H1 (cell line): Measurements from ENCODE around the gene RAB10. TPM values are rescaled to one million over a fixed set of nuclear protein-coding genes. Genes with fewer than 3 reads are reported as not detected.

Experiments used
- CBX5 ChIP-seq: fragments of 300-800, 300-1000 bp; sonication (generic); IDR thresholded peaks from 2 replicates; pipeline ENCODE4 v1.7.1; 2016; ENCODE audit warnings: antibody characterized with exemption, low read length, low read depth
- USF2 ChIP-seq: IDR thresholded peaks from 2 replicates; pipeline ENCODE4 v1.6.1; 2011; ENCODE audit warnings: low read length, improper control_type of control experiment
- polyA plus RNA-seq, 7 experiments: library from polyadenylated mRNA; depleted of rRNA in 3 of 7; stranded (reverse) in 5 of 7; unstranded in 2 of 7; fragments of >200 nt in 5 of 7; fragments of 200-250 nt in 2 of 7; gene quantifications; 1 replicate in 5 of 7; 2 replicates in 1 of 7; 4 replicates in 1 of 7; pipeline versions ENCODE4 v1.2.1 to v1.2.3, GENCODE V29; 2011 to 2013; ENCODE audit warnings: missing spikeins in 2 of 7, mixed read lengths in 2 of 7
- total RNA-seq: library from RNA; stranded (reverse); fragmentation: NEBNext Ultra II Directional; extraction: Animal tissue kit (Norgen Biotek cat#: 25700); gene quantifications from 2 replicates; pipeline ENCODE4 v1.2.1, GENCODE V29; 2021

RAB10 gene
- total and polyA plus RNA-seq, 2 of the 8 experiments (the other 6 are each of a cell fraction or from before 2014, with no cell fraction given) = 42.6 to 136 TPM

- no peak for TF ChIP-seq USF2
- no peak for TF ChIP-seq CBX5
- TF ChIP-seq, all 59 proteins: peak for 0
Observed at GRCh38 chr2:26184121-26184520, 150.2 kb downstream of the RAB10 start (continued).
